Transverse colon (tissue), 4 donors: ENCODE measurements around the gene TBC1D9B.

ENCODE experiments used
- CTCF ChIP-seq, 5 experiments: fragments of 200-600 bp in 3 of 5; fragments of 450-650 bp in 2 of 5; sonication (generic) in 3 of 5; IDR thresholded peaks; 1 replicate in 2 of 5; 2 replicates in 3 of 5; pipeline ENCODE4 v1.5.1; 2016 to 2017; ENCODE audit warnings: antibody characterized with exemption in 5 of 5, inconsistent platforms in 3 of 5, mild to moderate bottlenecking in 2 of 5, moderate library complexity in 1 of 5
- EP300 ChIP-seq: sonication (generic); formaldehyde crosslinking; IDR thresholded peaks from one replicate; pipeline ENCODE4 v1.6.1; 2017; ENCODE audit warnings: antibody characterized with exemption, low read depth
- POLR2A ChIP-seq: fragments of 450-650 bp; IDR thresholded peaks from one replicate; pipeline ENCODE4 v1.6.1; 2016; ENCODE audit warnings: antibody characterized with exemption, mild to moderate bottlenecking, moderate library complexity
- POLR2AphosphoS5 ChIP-seq, 3 donors: sonication (generic); formaldehyde crosslinking; IDR thresholded peaks; one replicate each; pipeline ENCODE4 v1.6.1; 2016; ENCODE audit warnings: antibody characterized with exemption in 3 of 3

- TF ChIP-seq EP300 (no peak), CTCF (IDR thresholded peaks at IDR 0.05) (peak in 1 of 5 experiments; percentile 13), POLR2A (no peak), POLR2AphosphoS5 (IDR thresholded peaks at IDR 0.05) (no peak)
These were observed 90.8 kb downstream of the TBC1D9B start for GRCh38 chr5:179816796-179817469.
